Neural cell (in vitro differentiated cells): ENCODE measurements around the gene IFI27. TPM values are rescaled to one million over a fixed set of nuclear protein-coding genes. Genes with fewer than 3 reads are reported as not detected.

Experiments used
- H2AFZ ChIP-seq: fragments of 200-600, 300-800 bp; sonication (generic), shearing (Covaris generic); 2 replicates; pipeline ENCODE4 v1.6.0; 2014; ENCODE audit warnings: low read depth, mild to moderate bottlenecking, antibody characterized with exemption, low read length, moderate library complexity
- H3F3A ChIP-seq: fragments of 200-600 bp; shearing (Covaris generic); 2 replicates; pipeline ENCODE4 v1.6.1; 2016; ENCODE audit warnings: mild to moderate bottlenecking, moderate library complexity, mixed read lengths, antibody characterized with exemption, low read length; ENCODE audit not compliant: insufficient read depth, poor library complexity, severe bottlenecking
- H3K27ac ChIP-seq: fragments of 200-600, 300-800 bp; sonication (generic), shearing (Covaris generic); 2 replicates; pipeline ENCODE4 v1.5.1; 2014; ENCODE audit warnings: mild to moderate bottlenecking, low read length, moderate library complexity
- H3K27me3 ChIP-seq: fragments of 300-800, 200-600 bp; sonication (generic), shearing (Covaris generic); 2 replicates; pipeline ENCODE4 v1.6.0; 2014; ENCODE audit warnings: mild to moderate bottlenecking, low read depth, low read length, moderate library complexity; ENCODE audit not compliant: insufficient read depth
- H3K36me3 ChIP-seq: fragments of 300-800, 200-600 bp; sonication (generic), shearing (Covaris generic); 2 replicates; pipeline ENCODE4 v1.5.1; 2014; ENCODE audit warnings: mild to moderate bottlenecking, antibody characterized with exemption, low read length, moderate library complexity; ENCODE audit not compliant: insufficient read depth
- H3K4me2 ChIP-seq: fragments of 300-800, 200-600 bp; sonication (generic), shearing (Covaris generic); 2 replicates; pipeline ENCODE4 v1.6.0; 2014; ENCODE audit warnings: mild to moderate bottlenecking, low read length
- H3K4me3 ChIP-seq: fragments of 300-800, 200-600 bp; sonication (generic), shearing (Covaris generic); 2 replicates; pipeline ENCODE4 v1.5.1; 2014; ENCODE audit warnings: mild to moderate bottlenecking, low read length, moderate library complexity
- H3K79me2 ChIP-seq: fragments of 200-600 bp; shearing (Covaris generic); replicated peaks from 2 replicates; pipeline ENCODE4 v1.6.0; 2014; ENCODE audit warnings: mild to moderate bottlenecking, low read length, moderate library complexity; ENCODE audit not compliant: insufficient read depth
- H3K9ac ChIP-seq: fragments of 300-800, 200-600 bp; sonication (generic), shearing (Covaris generic); 2 replicates; pipeline ENCODE4 v1.6.1; 2016; ENCODE audit warnings: mild to moderate bottlenecking, low read length, mixed read lengths
- H3K9me2 ChIP-seq: fragments of 200-600 bp; shearing (Covaris generic); 2 replicates; pipeline ENCODE4 v1.6.1; 2016; ENCODE audit warnings: mild to moderate bottlenecking, low read length, mixed read lengths; ENCODE audit not compliant: insufficient read depth
- H3K9me3 ChIP-seq: fragments of 200-600, 300-800 bp; sonication (generic), shearing (Covaris generic); 2 replicates; pipeline ENCODE4 v1.6.1; 2016; ENCODE audit warnings: mild to moderate bottlenecking, mixed run types, low read length, moderate library complexity, mixed read lengths
- H4K20me1 ChIP-seq: fragments of 200-600 bp; shearing (Covaris generic); 2 replicates; pipeline ENCODE4 v1.6.1; 2016; ENCODE audit warnings: mild to moderate bottlenecking, mixed run types; ENCODE audit not compliant: insufficient read depth
- EP300 ChIP-seq: fragments of 450-650 bp; conservative IDR thresholded peaks from 2 replicates; pipeline ENCODE4 v1.6.1; 2014; ENCODE audit warnings: antibody characterized with exemption, mild to moderate bottlenecking, moderate library complexity; ENCODE audit not compliant: poor library complexity, severe bottlenecking
- EZH2 ChIP-seq: fragments of 200-600, 300-800 bp; shearing (Covaris generic), sonication (generic); IDR thresholded peaks from 2 replicates; pipeline ENCODE4 v1.6.1; 2014; ENCODE audit warnings: antibody characterized with exemption, low read length, borderline replicate concordance, mild to moderate bottlenecking; ENCODE audit not compliant: insufficient read depth, poor library complexity, severe bottlenecking
- MXI1 ChIP-seq: fragments of 450-650 bp; conservative IDR thresholded peaks from 2 replicates; pipeline ENCODE4 v1.6.1; 2014; ENCODE audit warnings: antibody characterized with exemption, mild to moderate bottlenecking; ENCODE audit not compliant: poor library complexity, severe bottlenecking
- POLR2AphosphoS5 ChIP-seq: IDR thresholded peaks from 2 replicates; pipeline ENCODE4 v1.6.1; 2012
- RAD21 ChIP-seq: fragments of 450-650 bp; conservative IDR thresholded peaks from 2 replicates; pipeline ENCODE4 v1.6.1; 2014; ENCODE audit warnings: antibody characterized with exemption, mild to moderate bottlenecking, moderate library complexity
- SMC3 ChIP-seq: fragments of 450-650 bp; conservative IDR thresholded peaks from 2 replicates; pipeline ENCODE4 v1.6.1; 2014; ENCODE audit warnings: antibody characterized with exemption, mild to moderate bottlenecking, moderate library complexity; ENCODE audit not compliant: poor library complexity
- TAF1 ChIP-seq: IDR thresholded peaks from 2 replicates; pipeline ENCODE4 v1.6.1; 2012; ENCODE audit warnings: low read depth
- polyA plus RNA-seq: library from polyadenylated mRNA; depleted of rRNA; stranded (reverse); fragments of >200 nt; gene quantifications from 2 replicates; pipeline ENCODE4 v1.2.3, GENCODE V29; 2014
- TF ChIP-seq, protein P1 (sequence below): fragments of 450-650 bp; IDR thresholded peaks from 2 replicates; pipeline ENCODE4 v1.5.1; 2014; ENCODE audit warnings: antibody characterized with exemption, mild to moderate bottlenecking, moderate library complexity; ENCODE audit not compliant: poor library complexity, severe bottlenecking
- TF ChIP-seq, protein P2 (sequence below): IDR thresholded peaks from 2 replicates; pipeline ENCODE4 v1.6.1; 2012; ENCODE audit warnings: borderline replicate concordance

The IFI27 gene
- polyA plus RNA-seq, 1 donor from 2014 or later: 2.2 TPM

DNA sequence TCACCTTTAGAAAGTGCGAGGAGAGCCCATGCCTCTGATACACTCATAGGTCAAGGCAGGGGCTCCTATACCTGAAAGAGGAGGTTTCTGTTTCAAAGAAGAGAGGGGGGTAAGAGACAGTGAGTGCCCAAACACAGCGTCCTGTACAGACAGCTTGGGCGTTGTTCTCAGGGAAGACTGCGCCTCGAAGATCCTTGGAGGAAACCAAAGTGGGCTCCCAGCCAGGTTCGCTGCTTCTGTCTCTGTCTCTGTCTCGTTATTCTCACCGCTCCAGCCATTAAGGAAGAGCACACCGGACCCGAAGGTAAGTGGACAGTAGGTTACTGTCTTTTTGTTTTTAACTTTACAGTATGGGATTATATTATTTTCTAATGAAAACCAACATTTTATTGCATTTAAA is 5.8 kb upstream of the IFI27 start:
- H3K27ac ChIP-seq: no peak overlapping the region
- no peaks in the 10 kb centered on the region for H3K27me3 ChIP-seq
- H4K20me1 ChIP-seq: no peaks in the 10 kb centered on the region
- no peaks in the 10 kb centered on the region for H3K36me3 ChIP-seq
- no peak overlapping the region for H3K4me2 ChIP-seq
- TF ChIP-seq, protein P1, sequence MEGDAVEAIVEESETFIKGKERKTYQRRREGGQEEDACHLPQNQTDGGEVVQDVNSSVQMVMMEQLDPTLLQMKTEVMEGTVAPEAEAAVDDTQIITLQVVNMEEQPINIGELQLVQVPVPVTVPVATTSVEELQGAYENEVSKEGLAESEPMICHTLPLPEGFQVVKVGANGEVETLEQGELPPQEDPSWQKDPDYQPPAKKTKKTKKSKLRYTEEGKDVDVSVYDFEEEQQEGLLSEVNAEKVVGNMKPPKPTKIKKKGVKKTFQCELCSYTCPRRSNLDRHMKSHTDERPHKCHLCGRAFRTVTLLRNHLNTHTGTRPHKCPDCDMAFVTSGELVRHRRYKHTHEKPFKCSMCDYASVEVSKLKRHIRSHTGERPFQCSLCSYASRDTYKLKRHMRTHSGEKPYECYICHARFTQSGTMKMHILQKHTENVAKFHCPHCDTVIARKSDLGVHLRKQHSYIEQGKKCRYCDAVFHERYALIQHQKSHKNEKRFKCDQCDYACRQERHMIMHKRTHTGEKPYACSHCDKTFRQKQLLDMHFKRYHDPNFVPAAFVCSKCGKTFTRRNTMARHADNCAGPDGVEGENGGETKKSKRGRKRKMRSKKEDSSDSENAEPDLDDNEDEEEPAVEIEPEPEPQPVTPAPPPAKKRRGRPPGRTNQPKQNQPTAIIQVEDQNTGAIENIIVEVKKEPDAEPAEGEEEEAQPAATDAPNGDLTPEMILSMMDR: no peak
- TF ChIP-seq POLR2AphosphoS5 (no peak), SMC3 (no peak), TAF1 (no peak), RAD21 (no peak), MXI1 (no peak), EP300 (no peak), EZH2 (no peak)
- TF ChIP-seq, protein P2, sequence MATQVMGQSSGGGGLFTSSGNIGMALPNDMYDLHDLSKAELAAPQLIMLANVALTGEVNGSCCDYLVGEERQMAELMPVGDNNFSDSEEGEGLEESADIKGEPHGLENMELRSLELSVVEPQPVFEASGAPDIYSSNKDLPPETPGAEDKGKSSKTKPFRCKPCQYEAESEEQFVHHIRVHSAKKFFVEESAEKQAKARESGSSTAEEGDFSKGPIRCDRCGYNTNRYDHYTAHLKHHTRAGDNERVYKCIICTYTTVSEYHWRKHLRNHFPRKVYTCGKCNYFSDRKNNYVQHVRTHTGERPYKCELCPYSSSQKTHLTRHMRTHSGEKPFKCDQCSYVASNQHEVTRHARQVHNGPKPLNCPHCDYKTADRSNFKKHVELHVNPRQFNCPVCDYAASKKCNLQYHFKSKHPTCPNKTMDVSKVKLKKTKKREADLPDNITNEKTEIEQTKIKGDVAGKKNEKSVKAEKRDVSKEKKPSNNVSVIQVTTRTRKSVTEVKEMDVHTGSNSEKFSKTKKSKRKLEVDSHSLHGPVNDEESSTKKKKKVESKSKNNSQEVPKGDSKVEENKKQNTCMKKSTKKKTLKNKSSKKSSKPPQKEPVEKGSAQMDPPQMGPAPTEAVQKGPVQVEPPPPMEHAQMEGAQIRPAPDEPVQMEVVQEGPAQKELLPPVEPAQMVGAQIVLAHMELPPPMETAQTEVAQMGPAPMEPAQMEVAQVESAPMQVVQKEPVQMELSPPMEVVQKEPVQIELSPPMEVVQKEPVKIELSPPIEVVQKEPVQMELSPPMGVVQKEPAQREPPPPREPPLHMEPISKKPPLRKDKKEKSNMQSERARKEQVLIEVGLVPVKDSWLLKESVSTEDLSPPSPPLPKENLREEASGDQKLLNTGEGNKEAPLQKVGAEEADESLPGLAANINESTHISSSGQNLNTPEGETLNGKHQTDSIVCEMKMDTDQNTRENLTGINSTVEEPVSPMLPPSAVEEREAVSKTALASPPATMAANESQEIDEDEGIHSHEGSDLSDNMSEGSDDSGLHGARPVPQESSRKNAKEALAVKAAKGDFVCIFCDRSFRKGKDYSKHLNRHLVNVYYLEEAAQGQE: no peak
- H3K4me3 ChIP-seq: no peak overlapping the region
- H3K79me2 ChIP-seq: no peaks in the 10 kb centered on the region
- H3K9ac ChIP-seq: no peak overlapping the region
- H3K9me3 ChIP-seq: no peaks in the 10 kb centered on the region
- no peaks in the 10 kb centered on the region for H3F3A ChIP-seq
- H2AFZ ChIP-seq: no peak overlapping the region
- H3K9me2 ChIP-seq: no peaks in the 10 kb centered on the region

DNA sequence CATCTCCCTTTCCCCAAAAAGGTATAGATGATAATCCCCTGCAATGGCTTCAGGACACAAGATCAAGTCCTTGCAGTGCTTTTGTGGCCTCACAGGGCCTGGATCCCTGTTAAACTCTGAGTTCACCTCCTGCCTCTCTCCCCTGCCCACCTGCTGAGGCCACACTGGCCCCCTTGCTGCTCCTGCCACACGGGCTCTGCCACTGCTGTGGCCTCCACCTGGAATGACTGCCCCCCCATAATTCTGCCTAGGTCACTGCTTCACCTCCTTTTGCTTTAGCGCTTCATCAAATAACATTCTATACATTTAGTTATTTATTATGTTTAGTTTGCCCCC is 653 bp upstream of the IFI27 start:
- Histone ChIP-seq H2AFZ (no peak overlapping the region), H3K27ac (no peak overlapping the region)
- TF ChIP-seq POLR2AphosphoS5 (no peak), SMC3 (no peak), RAD21 (no peak), EP300 (no peak), EZH2 (no peak)

More for the DNA sequence above, 653 bp upstream of the IFI27 start:
- H3K9me2 ChIP-seq: no peaks in the 10 kb centered on the region
- no peak overlapping the region for H3K4me2 ChIP-seq
- H3K9me3 ChIP-seq: no peaks in the 10 kb centered on the region
- H3K27me3 ChIP-seq: no peaks in the 10 kb centered on the region
- no peaks in the 10 kb centered on the region for H3K36me3 ChIP-seq
- no peak overlapping the region for H3K4me3 ChIP-seq
- no peaks in the 10 kb centered on the region for H3K79me2 ChIP-seq
- no peaks in the 10 kb centered on the region for H3F3A ChIP-seq
- no peaks in the 10 kb centered on the region for H4K20me1 ChIP-seq
- no peak overlapping the region for H3K9ac ChIP-seq
